Neural cell (in vitro differentiated cells): ENCODE measurements around the gene HSD17B13.

Experiments used
- CTCF ChIP-seq: fragments of 450-650 bp; IDR thresholded peaks from 2 replicates; pipeline ENCODE4 v1.5.1; 2014; ENCODE audit warnings: antibody characterized with exemption, mild to moderate bottlenecking, moderate library complexity; ENCODE audit not compliant: poor library complexity, severe bottlenecking
- EP300 ChIP-seq: fragments of 450-650 bp; conservative IDR thresholded peaks from 2 replicates; pipeline ENCODE4 v1.6.1; 2014; ENCODE audit warnings: antibody characterized with exemption, mild to moderate bottlenecking, moderate library complexity; ENCODE audit not compliant: poor library complexity, severe bottlenecking
- EZH2 ChIP-seq: fragments of 200-600, 300-800 bp; shearing (Covaris generic), sonication (generic); IDR thresholded peaks from 2 replicates; pipeline ENCODE4 v1.6.1; 2014; ENCODE audit warnings: antibody characterized with exemption, low read length, borderline replicate concordance, mild to moderate bottlenecking; ENCODE audit not compliant: insufficient read depth, poor library complexity, severe bottlenecking
- MXI1 ChIP-seq: fragments of 450-650 bp; conservative IDR thresholded peaks from 2 replicates; pipeline ENCODE4 v1.6.1; 2014; ENCODE audit warnings: antibody characterized with exemption, mild to moderate bottlenecking; ENCODE audit not compliant: poor library complexity, severe bottlenecking
- POLR2AphosphoS5 ChIP-seq: IDR thresholded peaks from 2 replicates; pipeline ENCODE4 v1.6.1; 2012
- RAD21 ChIP-seq: fragments of 450-650 bp; conservative IDR thresholded peaks from 2 replicates; pipeline ENCODE4 v1.6.1; 2014; ENCODE audit warnings: antibody characterized with exemption, mild to moderate bottlenecking, moderate library complexity
- REST ChIP-seq: IDR thresholded peaks from 2 replicates; pipeline ENCODE4 v1.6.1; 2012; ENCODE audit warnings: borderline replicate concordance
- SMC3 ChIP-seq: fragments of 450-650 bp; conservative IDR thresholded peaks from 2 replicates; pipeline ENCODE4 v1.6.1; 2014; ENCODE audit warnings: antibody characterized with exemption, mild to moderate bottlenecking, moderate library complexity; ENCODE audit not compliant: poor library complexity
- TAF1 ChIP-seq: IDR thresholded peaks from 2 replicates; pipeline ENCODE4 v1.6.1; 2012; ENCODE audit warnings: low read depth

- no peak for TF ChIP-seq RAD21
- TF ChIP-seq REST = no peak
- no peak for TF ChIP-seq MXI1
- TF ChIP-seq CTCF = no peak
- no peak for TF ChIP-seq EP300
- no peak for TF ChIP-seq EZH2
- no peak for TF ChIP-seq POLR2AphosphoS5
- TF ChIP-seq SMC3 = no peak
- TF ChIP-seq TAF1 = no peak
Measured at GRCh38 chr4:87310691-87311335, 11.9 kb downstream of the HSD17B13 start.
